ENCODE results near the gene DCC. TPM values are rescaled to one million over a fixed set of nuclear protein-coding genes. Genes with fewer than 3 reads are reported as not detected.
"Not testable (repeated sequence)": the region's sequence is repeated elsewhere in the genome, so short reads cannot be mapped to it uniquely, and the experiment has no call there.

DCC gene
- total RNA-seq, 1 experiment from 2014 or later = 1.7 TPM

DNA sequence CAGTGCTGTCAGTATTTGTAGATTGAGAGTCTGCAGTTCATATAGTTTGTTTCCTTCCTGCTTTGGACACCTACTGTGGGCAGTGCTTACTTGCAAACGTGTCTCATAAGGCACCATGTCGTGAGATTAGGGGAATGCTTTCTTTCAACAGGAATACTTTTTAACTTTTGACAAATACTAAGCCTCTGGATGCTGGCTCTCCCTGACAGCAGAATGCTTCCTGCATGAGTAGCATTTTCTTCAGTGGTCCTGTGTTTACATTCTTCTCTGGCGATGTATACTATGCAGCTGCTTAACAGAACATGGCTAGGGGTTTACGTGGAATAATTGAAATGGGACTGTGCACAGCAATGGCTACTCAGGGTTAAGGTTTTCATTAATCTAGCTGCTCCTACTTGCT is 1077.0 kb downstream of the DCC start:
- no peak overlapping the region for H3K4me3 ChIP-seq
- no peaks in the 10 kb centered on the region for H3K36me3 ChIP-seq
- no peak for DNase-seq
- no peak overlapping the region for H3K27ac ChIP-seq
- H3K4me1 ChIP-seq = no peaks in the 10 kb centered on the region
- H3K9me3 ChIP-seq (replicated peaks) = no peaks in the 10 kb centered on the region
- H3K27me3 ChIP-seq = no peaks in the 10 kb centered on the region

DNA sequence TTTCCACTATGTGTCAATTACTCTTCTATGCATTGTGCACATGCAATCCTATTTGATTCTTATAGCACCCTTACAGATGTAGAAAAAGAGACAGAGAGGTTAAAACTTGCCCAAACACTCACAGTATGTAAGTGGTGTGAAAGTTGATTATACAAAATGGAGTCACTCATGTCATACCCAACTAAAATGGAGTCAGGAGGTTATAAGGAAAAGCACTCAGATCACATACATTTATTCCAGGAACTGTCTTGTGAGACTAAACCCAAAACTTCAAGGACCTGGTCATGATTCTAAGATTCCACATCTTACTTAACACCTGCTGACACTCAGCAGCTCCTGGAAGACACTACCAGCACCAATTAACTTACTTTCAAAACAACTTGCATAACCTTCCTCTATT is 1081.9 kb downstream of the DCC start:
- Histone ChIP-seq H3K4me1 (no peaks in the 10 kb centered on the region), H3K27ac (no peak overlapping the region)

GRCh38 chr18:53422896-53423295 is 1082.9 kb downstream of the DCC start:
- Histone ChIP-seq H3K4me1 (no peaks in the 10 kb centered on the region), H3K27me3 (no peaks in the 10 kb centered on the region)
- DNase-seq = no peak

More for the DNA sequence above, 1081.9 kb downstream of the DCC start:
- no peaks in the 10 kb centered on the region for H3K36me3 ChIP-seq
- H3K9me3 ChIP-seq (replicated peaks) = no peaks in the 10 kb centered on the region
- no peak for DNase-seq
- no peak overlapping the region for H3K4me3 ChIP-seq
- no peaks in the 10 kb centered on the region for H3K27me3 ChIP-seq

DNA sequence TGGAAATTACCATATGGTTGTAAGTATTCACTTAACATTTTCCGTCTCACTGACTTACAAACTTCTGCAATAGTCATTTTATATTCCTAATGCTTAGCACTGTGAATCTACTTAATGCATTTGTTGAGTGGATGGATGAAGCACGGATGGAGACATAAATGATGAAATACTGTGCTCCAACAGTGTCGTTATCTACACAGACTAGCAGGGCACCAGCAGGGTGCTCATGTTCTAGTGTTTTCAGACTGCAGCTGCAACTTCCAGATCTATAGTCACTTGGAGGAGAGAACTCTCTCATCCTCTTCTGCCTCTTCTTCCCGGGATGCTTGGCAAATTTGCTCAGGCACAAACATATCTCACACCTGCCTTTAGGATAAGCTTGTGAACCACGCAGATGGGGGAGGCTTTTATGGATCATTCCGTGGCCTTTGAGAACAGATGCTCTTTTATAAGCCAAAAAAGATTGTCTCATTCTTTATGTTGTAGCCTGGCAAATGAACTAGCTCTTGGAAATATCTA is 1086.7 kb downstream of the DCC start:
- Histone ChIP-seq H3K27ac (no peak overlapping the region), H3K9me3 (replicated peaks) (no peaks in the 10 kb centered on the region), H3K4me1 (no peaks in the 10 kb centered on the region), H3K36me3 (no peaks in the 10 kb centered on the region), H3K27me3 (no peaks in the 10 kb centered on the region), H3K4me3 (no peak overlapping the region)
- no peak for DNase-seq

More at GRCh38 chr18:53422896-53423295, 1082.9 kb downstream of the DCC start:
- no peaks in the 10 kb centered on the region for H3K9me3 ChIP-seq (replicated peaks)
- H3K27ac ChIP-seq = no peak overlapping the region
- H3K36me3 ChIP-seq = no peaks in the 10 kb centered on the region
- no peak overlapping the region for H3K4me3 ChIP-seq

DNA sequence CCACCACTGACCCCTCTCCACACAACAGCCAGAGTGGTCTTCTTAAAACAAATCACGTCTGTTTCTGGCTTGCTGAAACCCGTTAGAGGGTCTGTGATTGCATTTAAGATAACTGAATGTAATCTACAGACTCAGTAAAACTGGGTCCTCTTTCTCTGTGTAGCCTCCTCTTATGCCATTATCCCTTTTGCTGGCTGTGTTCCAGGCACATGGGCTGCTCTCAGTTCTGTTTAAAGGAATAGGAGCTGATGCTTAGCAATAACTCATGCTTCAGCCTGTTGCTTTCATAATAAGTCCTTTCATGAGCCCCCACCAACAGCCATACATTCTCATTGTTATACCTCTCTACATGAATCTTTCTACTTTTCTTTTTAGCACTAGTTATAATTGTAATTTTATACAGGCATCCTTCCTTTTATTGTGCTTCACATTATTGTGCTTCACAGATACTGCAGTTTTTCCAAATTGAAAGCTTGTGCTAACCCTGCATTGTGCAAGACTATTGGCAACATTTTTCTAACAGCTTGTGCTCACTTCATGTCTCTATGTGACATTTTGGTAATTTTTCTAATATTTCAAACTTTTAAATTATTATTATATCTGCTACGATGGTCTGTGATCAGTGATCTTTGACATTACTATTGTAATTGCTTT is 1101.9 kb downstream of the DCC start:
- Histone ChIP-seq H3K4me1 (no peaks in the 10 kb centered on the region), H3K36me3 (no peaks in the 10 kb centered on the region), H3K27ac (no peak overlapping the region), H3K9me3 (replicated peaks) (no peaks in the 10 kb centered on the region), H3K4me3 (no peak overlapping the region), H3K27me3 (no peaks in the 10 kb centered on the region)
- no peak for DNase-seq

GRCh38 chr18:53442415-53442783 is 1102.4 kb downstream of the DCC start:
- no peaks in the 10 kb centered on the region for H3K4me1 ChIP-seq
- no peaks in the 10 kb centered on the region for H3K36me3 ChIP-seq
- H3K4me3 ChIP-seq = no peak overlapping the region
- no peaks in the 10 kb centered on the region for H3K9me3 ChIP-seq (replicated peaks)
- H3K27ac ChIP-seq = no peak overlapping the region
- H3K27me3 ChIP-seq = no peaks in the 10 kb centered on the region
- no peak for DNase-seq

- H3K27ac ChIP-seq = no peak overlapping the region
- no peaks in the 10 kb centered on the region for H3K4me1 ChIP-seq
- no peaks in the 10 kb centered on the region for H3K27me3 ChIP-seq
- DNase-seq = no peak
- H3K36me3 ChIP-seq = no peaks in the 10 kb centered on the region
- H3K4me3 ChIP-seq = no peak overlapping the region
- H3K9me3 ChIP-seq (replicated peaks) = no peaks in the 10 kb centered on the region
Measured at GRCh38 chr18:53443336-53443735, 1103.3 kb downstream of the DCC start.

- H3K4me1 ChIP-seq = no peaks in the 10 kb centered on the region
- no peak overlapping the region for H3K4me3 ChIP-seq
- no peaks in the 10 kb centered on the region for H3K36me3 ChIP-seq
- DNase-seq = no peak
- H3K27me3 ChIP-seq = no peaks in the 10 kb centered on the region
- no peaks in the 10 kb centered on the region for H3K9me3 ChIP-seq (replicated peaks)
- H3K27ac ChIP-seq = no peak overlapping the region
Measured at GRCh38 chr18:53443831-53444230, 1103.8 kb downstream of the DCC start.

DNA sequence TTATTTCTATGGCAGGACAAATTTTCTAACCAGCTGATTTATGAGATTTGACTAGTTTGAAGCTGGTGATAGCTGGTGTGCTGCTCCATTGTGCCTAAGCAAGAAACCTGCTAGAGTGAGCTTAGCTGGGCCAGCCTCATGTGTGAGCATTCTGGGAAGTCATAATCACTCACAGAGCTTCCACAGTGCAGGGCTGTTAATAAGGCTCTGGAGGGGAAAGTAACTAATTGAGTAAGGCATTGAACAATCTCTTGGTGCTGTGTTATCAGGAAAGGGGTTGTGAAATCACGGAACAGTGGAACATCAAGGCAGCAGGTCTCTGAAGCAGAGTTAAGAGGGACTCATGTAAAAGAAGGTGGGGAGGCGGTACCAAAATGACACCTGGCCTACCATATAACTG is 1111.9 kb downstream of the DCC start:
- H3K27ac ChIP-seq = no peak overlapping the region
- no peak for DNase-seq
- no peaks in the 10 kb centered on the region for H3K4me1 ChIP-seq
- H3K36me3 ChIP-seq = no peaks in the 10 kb centered on the region
- no peaks in the 10 kb centered on the region for H3K27me3 ChIP-seq
- no peak overlapping the region for H3K4me3 ChIP-seq
- H3K9me3 ChIP-seq (replicated peaks) = no peaks in the 10 kb centered on the region

GRCh38 chr18:53457068-53457467 is 1117.1 kb downstream of the DCC start:
- Histone ChIP-seq H3K27ac (no peak overlapping the region), H3K27me3 (no peaks in the 10 kb centered on the region), H3K36me3 (no peaks in the 10 kb centered on the region), H3K4me3 (no peak overlapping the region), H3K4me1 (no peaks in the 10 kb centered on the region), H3K9me3 (replicated peaks) (no peaks in the 10 kb centered on the region)
- no peak for DNase-seq

DNA sequence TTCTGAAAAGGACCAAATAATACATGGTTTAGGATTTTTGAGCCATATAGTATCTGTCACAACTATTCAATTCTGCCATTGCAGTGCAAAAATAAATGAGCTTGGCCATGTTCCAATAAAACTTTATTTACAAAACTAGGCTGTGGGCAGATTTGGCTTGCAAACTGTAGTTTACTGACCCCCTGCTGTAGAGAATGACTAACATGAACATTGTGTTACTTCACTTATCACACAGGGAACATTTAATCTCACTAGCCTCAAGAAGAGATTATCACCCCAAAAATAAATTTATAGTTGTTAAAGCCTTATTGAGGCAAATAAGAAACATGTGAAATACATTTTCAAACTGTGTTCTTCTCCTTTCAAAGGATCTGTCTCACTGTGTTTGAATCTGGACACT is 1118.3 kb downstream of the DCC start:
- no peak for DNase-seq
- no peaks in the 10 kb centered on the region for H3K9me3 ChIP-seq (replicated peaks)
- H3K4me3 ChIP-seq = no peak overlapping the region
- no peak overlapping the region for H3K27ac ChIP-seq
- H3K27me3 ChIP-seq = no peaks in the 10 kb centered on the region
- H3K36me3 ChIP-seq = no peaks in the 10 kb centered on the region
- H3K4me1 ChIP-seq = no peaks in the 10 kb centered on the region

GRCh38 chr18:53458944-53459580 is 1119.1 kb downstream of the DCC start:
- H3K27ac ChIP-seq = no peak overlapping the region
- no peak overlapping the region for H3K4me3 ChIP-seq
- no peaks in the 10 kb centered on the region for H3K27me3 ChIP-seq
- DNase-seq = no peak
- H3K4me1 ChIP-seq = no peaks in the 10 kb centered on the region
- no peaks in the 10 kb centered on the region for H3K9me3 ChIP-seq (replicated peaks)
- H3K36me3 ChIP-seq = no peaks in the 10 kb centered on the region

- Histone ChIP-seq H3K9me3 (replicated peaks) (no peaks in the 10 kb centered on the region), H3K27me3 (no peaks in the 10 kb centered on the region), H3K4me1 (no peaks in the 10 kb centered on the region), H3K27ac (no peak overlapping the region), H3K36me3 (no peaks in the 10 kb centered on the region), H3K4me3 (no peak overlapping the region)
- no peak for DNase-seq
Measured at GRCh38 chr18:53467756-53468155, 1127.8 kb downstream of the DCC start.

DNA sequence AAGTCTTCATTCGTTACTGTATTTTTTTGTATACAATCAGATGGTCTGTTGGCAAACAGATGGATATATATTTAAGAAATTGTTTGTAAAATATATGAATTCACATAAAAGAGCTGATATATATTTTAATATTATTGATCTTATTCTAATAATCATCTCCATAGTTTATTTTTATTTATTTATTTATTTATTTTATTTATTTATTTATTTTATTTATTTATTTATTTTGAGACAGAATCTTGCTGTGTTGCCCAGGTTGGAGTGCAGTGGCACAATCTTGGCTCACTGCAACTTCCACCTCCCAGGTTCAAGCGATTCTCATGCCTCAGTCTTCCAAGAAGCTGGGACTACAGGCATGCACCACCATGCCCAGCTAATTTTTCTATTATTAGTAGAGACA is 1128.2 kb downstream of the DCC start:
- not testable (repeated sequence) for H3K9me3 ChIP-seq (replicated peaks); H3K36me3 ChIP-seq; DNase-seq; H3K4me3 ChIP-seq; H3K27me3 ChIP-seq; H3K27ac ChIP-seq; H3K4me1 ChIP-seq

DNA sequence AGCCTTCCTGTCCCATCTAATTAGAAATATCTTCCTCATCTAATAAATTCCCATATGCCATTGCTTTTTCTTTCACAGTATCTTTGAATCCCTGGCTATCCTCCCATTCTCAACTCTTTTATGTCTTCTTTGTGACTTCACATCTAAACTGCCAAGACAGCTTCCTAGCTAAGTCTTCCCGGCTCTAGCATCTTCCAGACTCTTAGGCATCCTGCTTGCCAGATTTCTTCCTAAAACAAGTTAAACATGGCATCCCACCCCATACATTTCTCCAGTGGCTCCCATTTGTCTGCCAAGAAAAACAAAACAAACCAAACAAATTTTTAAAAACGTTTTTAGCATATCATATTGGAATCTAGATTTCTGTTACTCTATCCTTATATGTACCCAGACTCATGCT is 1132.5 kb downstream of the DCC start:
- Histone ChIP-seq H3K4me1 (no peaks in the 10 kb centered on the region), H3K27ac (no peak overlapping the region), H3K9me3 (replicated peaks) (no peaks in the 10 kb centered on the region), H3K36me3 (no peaks in the 10 kb centered on the region), H3K4me3 (no peak overlapping the region), H3K27me3 (no peaks in the 10 kb centered on the region)
- no peak for DNase-seq

GRCh38 chr18:53478155-53478554 is 1138.2 kb downstream of the DCC start:
- H3K4me3 ChIP-seq = no peak overlapping the region
- H3K9me3 ChIP-seq (replicated peaks) = no peaks in the 10 kb centered on the region
- H3K36me3 ChIP-seq = no peaks in the 10 kb centered on the region
- H3K27ac ChIP-seq = no peak overlapping the region
- no peaks in the 10 kb centered on the region for H3K27me3 ChIP-seq
- H3K4me1 ChIP-seq = no peaks in the 10 kb centered on the region
- DNase-seq = no peak

All from SJCRH30 (cell line).